Gastroesophageal sphincter (tissue), 3 donors: ENCODE results near the gene SLC22A31.

Source experiments
- CTCF ChIP-seq, 4 experiments: fragments of 200-600 bp in 2 of 4; fragments of 450-650 bp in 2 of 4; sonication (generic) in 1 of 4; IDR thresholded peaks; one replicate each; pipeline ENCODE4 v1.5.1; 2017 to 2019; ENCODE audit warnings: antibody characterized with exemption in 4 of 4, mild to moderate bottlenecking in 2 of 4, moderate library complexity in 2 of 4
- POLR2A ChIP-seq, 2 donors: fragments of 450-650 bp; IDR thresholded peaks; one replicate each; pipeline ENCODE4 v1.6.1; 2017; ENCODE audit warnings: antibody characterized with exemption in 2 of 2, mild to moderate bottlenecking in 2 of 2, moderate library complexity in 1 of 2

- TF ChIP-seq CTCF (IDR thresholded peaks at IDR 0.05) (no peak), POLR2A (IDR thresholded peaks at IDR 0.05) (no peak)
Measured at GRCh38 chr16:89157778-89158177, 42.6 kb downstream of the SLC22A31 start.
